C4-2B (cell line): ENCODE results near the gene PNMA1.

Experiments
- H3K27ac ChIP-seq: fragments of 450-650 bp; 2 replicates; pipeline ENCODE4 v1.5.1; 2017
- ZFX ChIP-seq: fragments of 450-650 bp; IDR thresholded peaks from 2 replicates; pipeline ENCODE4 v1.6.1; 2017
- TF ChIP-seq, protein P1 (sequence below): fragments of 450-650 bp; conservative IDR thresholded peaks from 2 replicates; pipeline ENCODE4 v1.5.1; 2017; ENCODE audit warnings: mild to moderate bottlenecking

The PNMA1 gene

DNA sequence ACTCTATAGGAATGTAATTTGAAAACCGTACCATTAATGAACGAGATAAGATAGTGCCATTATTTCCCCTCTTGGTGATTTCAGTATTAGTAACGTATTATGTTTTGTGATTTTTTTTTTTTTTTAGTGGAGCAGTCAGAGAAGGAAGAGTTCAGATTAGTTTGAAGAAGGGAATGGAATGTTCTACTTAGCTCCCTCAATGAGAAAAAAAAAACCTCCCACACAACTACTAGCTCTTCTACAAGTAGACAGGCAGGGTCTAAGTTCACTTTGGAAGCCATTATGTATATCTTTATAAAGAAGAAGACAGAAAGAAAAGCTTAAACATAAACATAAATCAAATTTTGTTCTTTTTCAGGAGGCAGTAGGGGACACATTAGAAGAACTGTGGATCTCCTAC is 27.3 kb downstream of the PNMA1 start:
- no peak for TF ChIP-seq ZFX
- TF ChIP-seq, protein P1, sequence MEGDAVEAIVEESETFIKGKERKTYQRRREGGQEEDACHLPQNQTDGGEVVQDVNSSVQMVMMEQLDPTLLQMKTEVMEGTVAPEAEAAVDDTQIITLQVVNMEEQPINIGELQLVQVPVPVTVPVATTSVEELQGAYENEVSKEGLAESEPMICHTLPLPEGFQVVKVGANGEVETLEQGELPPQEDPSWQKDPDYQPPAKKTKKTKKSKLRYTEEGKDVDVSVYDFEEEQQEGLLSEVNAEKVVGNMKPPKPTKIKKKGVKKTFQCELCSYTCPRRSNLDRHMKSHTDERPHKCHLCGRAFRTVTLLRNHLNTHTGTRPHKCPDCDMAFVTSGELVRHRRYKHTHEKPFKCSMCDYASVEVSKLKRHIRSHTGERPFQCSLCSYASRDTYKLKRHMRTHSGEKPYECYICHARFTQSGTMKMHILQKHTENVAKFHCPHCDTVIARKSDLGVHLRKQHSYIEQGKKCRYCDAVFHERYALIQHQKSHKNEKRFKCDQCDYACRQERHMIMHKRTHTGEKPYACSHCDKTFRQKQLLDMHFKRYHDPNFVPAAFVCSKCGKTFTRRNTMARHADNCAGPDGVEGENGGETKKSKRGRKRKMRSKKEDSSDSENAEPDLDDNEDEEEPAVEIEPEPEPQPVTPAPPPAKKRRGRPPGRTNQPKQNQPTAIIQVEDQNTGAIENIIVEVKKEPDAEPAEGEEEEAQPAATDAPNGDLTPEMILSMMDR, result no peak
- H3K27ac ChIP-seq, result no peak overlapping the region

DNA sequence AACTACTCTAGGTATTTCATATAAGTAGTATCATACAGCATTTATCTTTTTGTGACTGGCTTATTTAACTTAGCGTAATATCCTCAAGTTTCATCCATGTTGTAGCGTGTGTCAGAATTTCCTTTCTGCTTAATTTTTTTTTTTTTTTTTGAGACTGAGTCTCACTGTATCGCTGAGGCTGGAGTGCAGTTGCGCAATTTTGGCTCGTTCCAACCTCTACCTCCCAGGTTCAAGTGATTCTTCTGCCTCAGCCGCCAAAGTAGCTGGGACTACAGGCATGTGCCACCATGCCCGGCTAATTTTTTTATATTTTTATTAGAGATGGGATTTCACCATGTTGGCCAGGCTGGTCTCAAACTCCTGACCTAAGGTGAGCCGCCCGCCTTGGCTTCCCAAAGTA is 28.9 kb downstream of the PNMA1 start:
- no peak for TF ChIP-seq ZFX
- TF ChIP-seq, protein P1, result no peak
- no peak overlapping the region for H3K27ac ChIP-seq

DNA sequence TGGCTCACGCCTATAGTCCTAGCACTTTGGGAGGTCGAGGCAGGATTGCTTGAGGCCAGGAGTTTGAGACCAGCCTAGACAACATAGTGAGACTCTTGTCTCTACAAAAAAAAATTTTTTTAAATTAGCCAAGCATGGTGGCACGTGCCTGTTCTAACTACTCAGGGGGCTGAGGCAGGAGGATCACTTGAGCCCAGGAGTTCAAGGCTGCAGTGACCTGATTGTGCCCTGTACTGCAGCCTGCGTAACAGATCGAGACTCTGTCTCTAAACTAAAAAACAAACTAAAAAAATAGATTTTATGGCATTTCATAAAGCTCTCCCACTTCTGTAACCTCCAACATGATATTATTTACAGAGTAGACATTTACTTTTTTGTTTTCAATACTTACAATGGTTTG is 29.6 kb downstream of the PNMA1 start:
- no peak for TF ChIP-seq ZFX
- TF ChIP-seq, protein P1, result no peak
- H3K27ac ChIP-seq, result no peak overlapping the region

DNA sequence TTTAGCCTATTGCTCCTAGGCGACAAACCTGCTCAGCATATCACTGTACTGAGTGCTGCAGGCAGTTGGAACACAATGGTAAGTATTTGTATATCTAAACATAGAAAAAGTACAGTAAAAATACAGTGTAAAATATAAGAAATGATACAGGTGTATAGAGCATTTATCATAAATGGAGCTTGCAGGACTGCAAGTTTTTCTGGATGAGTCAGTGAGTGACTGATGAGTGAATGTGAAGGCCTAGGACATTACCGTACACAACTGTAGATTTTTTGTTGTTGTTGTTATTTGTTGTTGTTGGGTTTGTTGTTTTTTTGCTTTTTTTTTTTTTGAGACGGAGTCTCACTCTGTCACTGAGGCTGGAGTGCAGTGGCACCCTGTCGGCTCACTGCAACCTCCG is 33.4 kb downstream of the PNMA1 start:
- H3K27ac ChIP-seq, result no peak overlapping the region
- TF ChIP-seq ZFX, result no peak
- TF ChIP-seq, protein P1, result no peak

DNA sequence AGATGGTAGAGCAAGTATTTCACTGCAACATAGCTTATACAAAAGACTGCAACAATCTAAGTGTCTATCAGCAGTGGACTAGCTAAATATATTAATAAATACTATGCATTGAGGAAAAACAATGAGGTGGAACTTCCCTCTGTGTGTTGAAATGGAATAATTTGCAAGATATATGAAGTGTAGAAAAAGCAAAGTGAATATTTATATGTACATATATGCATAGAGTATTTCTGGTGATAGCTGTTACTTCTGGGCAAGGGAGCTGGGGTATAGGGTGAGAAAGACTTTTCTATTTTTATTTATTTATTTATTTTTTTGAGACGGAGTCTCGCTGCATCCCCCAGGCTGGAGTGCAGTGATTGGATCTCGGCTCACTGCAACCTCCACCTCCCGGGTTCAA is 35.5 kb downstream of the PNMA1 start:
- TF ChIP-seq, protein P1, result no peak
- no peak for TF ChIP-seq ZFX
- H3K27ac ChIP-seq, result no peak overlapping the region

DNA sequence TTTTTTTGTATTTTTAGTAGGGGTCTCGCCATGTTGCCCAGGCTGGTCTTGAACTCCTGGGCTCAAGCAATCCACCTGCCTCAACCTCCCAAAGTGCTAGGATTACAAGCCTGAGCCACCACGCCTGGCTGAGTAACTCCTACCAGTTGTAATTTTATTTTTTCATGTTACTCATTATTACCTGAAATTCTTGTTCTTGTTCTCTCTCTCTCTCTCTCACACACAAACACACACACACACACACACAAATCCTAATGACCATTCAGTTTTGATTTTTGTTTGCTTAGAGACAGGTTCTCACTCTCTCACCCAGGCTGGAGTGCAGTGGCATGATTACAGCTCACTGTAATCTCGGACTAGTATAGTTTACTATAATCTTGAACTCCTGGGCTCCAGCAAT is 39.2 kb downstream of the PNMA1 start:
- no peak overlapping the region for H3K27ac ChIP-seq
- TF ChIP-seq, protein P1, result no peak
- no peak for TF ChIP-seq ZFX

DNA sequence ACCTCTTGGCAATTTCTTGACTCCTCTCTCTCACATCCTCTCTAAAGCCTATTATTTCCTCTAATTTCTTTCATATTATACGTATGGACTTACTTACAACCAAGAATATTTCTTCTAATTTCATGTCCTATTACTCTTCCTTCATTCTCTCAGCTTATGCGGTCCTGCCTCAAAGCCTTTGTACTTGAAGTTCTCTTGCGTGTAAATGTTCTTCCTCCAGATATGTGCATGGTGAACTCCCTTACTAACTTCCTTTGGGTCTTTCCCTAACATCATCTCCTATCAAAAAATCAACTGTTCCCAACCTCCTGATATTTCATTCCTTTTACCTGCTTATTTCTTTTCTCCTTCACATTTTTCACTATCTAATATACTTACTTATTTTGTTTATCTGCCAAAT is 46.3 kb downstream of the PNMA1 start:
- H3K27ac ChIP-seq, result no peak overlapping the region
- TF ChIP-seq, protein P1, result no peak
- TF ChIP-seq ZFX, result no peak
